LoVo (cell line): ENCODE results near the gene C1QL4.
"Not testable (repeated sequence)": the region's sequence is repeated elsewhere in the genome, so short reads cannot be mapped to it uniquely, and the experiment has no call there.

Experiments used
- DNase-seq: peaks from one replicate; pipeline ENCODE4 v3.0.0-alpha.2; 2016; ENCODE audit warnings: low spot score

Gene C1QL4

GRCh38 chr12:49336645-49337584, at the start of gene C1QL4:
TSS of gene C1QL4 (minus strand) at chr12:49337188. CDS start at chr12:49336477, 711 bp downstream.
- peak; percentile 86 for DNase-seq

GRCh38 chr12:49380184-49380583, 43.2 kb upstream of the C1QL4 start:
- DNase-seq = not testable (repeated sequence)

- no peak for DNase-seq
Observed at GRCh38 chr12:49377386-49377785, 40.4 kb upstream of the C1QL4 start.

GRCh38 chr12:49375406-49375805, 38.4 kb upstream of the C1QL4 start:
- DNase-seq = no peak

- no peak for DNase-seq
Observed at GRCh38 chr12:49370539-49370938, 33.6 kb upstream of the C1QL4 start.

GRCh38 chr12:49369411-49370145, 32.6 kb upstream of the C1QL4 start:
- no peak for DNase-seq

GRCh38 chr12:49368240-49368600, 31.2 kb upstream of the C1QL4 start:
- DNase-seq = no peak

GRCh38 chr12:49367381-49368239, 30.6 kb upstream of the C1QL4 start, which contains the start of gene SPATS2:
TSS of gene SPATS2 (plus strand) at chr12:49367462. CDS start at chr12:49461013, 93,551 bp downstream.
- DNase-seq = no peak

GRCh38 chr12:49366652-49367380, 29.8 kb upstream of the C1QL4 start:
- DNase-seq = peak; percentile 94

- DNase-seq = no peak
Observed at GRCh38 chr12:49366096-49366651, 29.2 kb upstream of the C1QL4 start.

- DNase-seq = peak; percentile 30
Observed at GRCh38 chr12:49365542-49365941, 28.6 kb upstream of the C1QL4 start.

GRCh38 chr12:49364989-49365388, 28.0 kb upstream of the C1QL4 start:
- DNase-seq = no peak

- no peak for DNase-seq
Observed at GRCh38 chr12:49362077-49362476, 25.1 kb upstream of the C1QL4 start.

GRCh38 chr12:49359671-49360070, 22.7 kb upstream of the C1QL4 start:
- no peak for DNase-seq

GRCh38 chr12:49358483-49359141, 21.6 kb upstream of the C1QL4 start:
- peak; percentile 61 for DNase-seq

GRCh38 chr12:49357103-49357678, 20.2 kb upstream of the C1QL4 start:
- peak; percentile 34 for DNase-seq

- no peak for DNase-seq
Observed at GRCh38 chr12:49355913-49356312, 18.9 kb upstream of the C1QL4 start.

GRCh38 chr12:49352351-49352750, 15.4 kb upstream of the C1QL4 start:
- DNase-seq = no peak

- DNase-seq = no peak
Observed at GRCh38 chr12:49349266-49349665, 12.3 kb upstream of the C1QL4 start.

- DNase-seq = no peak
Observed at GRCh38 chr12:49348781-49349180, 11.8 kb upstream of the C1QL4 start.
